ENCODE measurements around the gene PHRF1.

PHRF1 gene

GRCh38 chr11:575996-576768 is at the start of gene PHRF1:
Gene PHRF1 (plus strand): TSS chr11:576470. CDS start chr11:581513, 5,043 bp downstream.
- peak; percentile 95 for DNase-seq (ENCODE audit: low spot score)

GRCh38 chr11:528166-528814 is 48.0 kb upstream of the PHRF1 start:
- no peak for DNase-seq (ENCODE audit: low spot score)

GRCh38 chr11:528815-529727 is 47.2 kb upstream of the PHRF1 start:
- DNase-seq (ENCODE audit: low spot score), result no peak

GRCh38 chr11:529728-530411 is 46.4 kb upstream of the PHRF1 start:
- no peak for DNase-seq (ENCODE audit: low spot score)

- DNase-seq (ENCODE audit: low spot score), result no peak
Observed at GRCh38 chr11:530960-531831, 45.1 kb upstream of the PHRF1 start.

- DNase-seq (ENCODE audit: low spot score), result no peak
Observed at GRCh38 chr11:531919-532526, 44.2 kb upstream of the PHRF1 start.

GRCh38 chr11:532527-532985 is 43.7 kb upstream of the PHRF1 start:
- no peak for DNase-seq (ENCODE audit: low spot score)

- DNase-seq (ENCODE audit: low spot score), result no peak
Observed at GRCh38 chr11:532986-533585, 43.2 kb upstream of the PHRF1 start.

- no peak for DNase-seq (ENCODE audit: low spot score)
Observed at GRCh38 chr11:533586-534395, 42.5 kb upstream of the PHRF1 start.

- DNase-seq (ENCODE audit: low spot score), result no peak
Observed at GRCh38 chr11:534396-535209, 41.7 kb upstream of the PHRF1 start.

GRCh38 chr11:535210-535518 is 41.1 kb upstream of the PHRF1 start:
- no peak for DNase-seq (ENCODE audit: low spot score)

- DNase-seq (ENCODE audit: low spot score), result peak; percentile 97
Observed at GRCh38 chr11:535519-536454, 40.5 kb upstream of the PHRF1 start, which contains the start of gene HRAS. Gene HRAS (minus strand): TSS chr11:535576.

- peak; percentile 75 for DNase-seq (ENCODE audit: low spot score)
Observed at GRCh38 chr11:536841-537621, 39.2 kb upstream of the PHRF1 start, which contains the start of gene LRRC56. Gene LRRC56 (plus strand): TSS chr11:537527. CDS start chr11:540685, 3,158 bp downstream.

- DNase-seq (ENCODE audit: low spot score), result no peak
Observed at GRCh38 chr11:537622-538430, 38.4 kb upstream of the PHRF1 start.

GRCh38 chr11:538431-539051 is 37.7 kb upstream of the PHRF1 start:
- DNase-seq (ENCODE audit: low spot score), result no peak

All from hematopoietic multipotent progenitor cell treated with erythropoietin and hydrocortisone succinate and interleukin-3 and kit ligand, for 15 days (in vitro differentiated cells).